ENCODE results near the gene MRPS6.

MRPS6 gene

DNA sequence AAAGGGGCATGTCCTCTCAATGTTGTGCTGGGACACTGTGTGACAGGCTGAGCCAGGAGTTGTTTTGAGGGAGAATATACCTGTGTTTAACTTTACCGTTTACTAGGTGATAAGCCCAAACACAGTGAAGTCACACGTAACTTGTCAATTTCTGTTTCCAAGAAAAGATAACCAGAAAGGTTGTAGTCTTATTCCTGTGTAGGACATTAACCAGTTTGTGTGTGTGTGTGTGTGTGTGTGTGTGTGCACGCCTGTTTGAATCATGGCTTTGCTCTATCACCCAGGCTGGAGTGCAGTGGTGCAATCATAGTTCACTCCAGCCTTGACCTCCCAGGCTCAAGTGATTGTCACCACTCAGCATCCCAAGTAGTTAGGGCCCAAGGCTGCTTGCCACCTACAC is 83.6 kb downstream of the MRPS6 start:
- no peak overlapping the region for H2AFZ ChIP-seq (ENCODE audit: low read length, unreplicated experiment)
- H3K79me2 ChIP-seq (ENCODE audit: control insufficient read depth, insufficient read depth, low read length, unreplicated experiment), result no peaks in the 10 kb centered on the region
- no peaks in the 10 kb centered on the region for H3K36me3 ChIP-seq (ENCODE audit: insufficient read depth, low read length)
- H3K4me3 ChIP-seq (ENCODE audit: low read depth, low read length), result no peak overlapping the region
- H3K4me1 ChIP-seq (ENCODE audit: control insufficient read depth, insufficient read depth, low read length, unreplicated experiment), result no peaks in the 10 kb centered on the region
- no peaks in the 10 kb centered on the region for H3K27me3 ChIP-seq (ENCODE audit: insufficient read depth, low read length)
- no peak overlapping the region for H3K27ac ChIP-seq (ENCODE audit: low read depth, low read length)

DNA sequence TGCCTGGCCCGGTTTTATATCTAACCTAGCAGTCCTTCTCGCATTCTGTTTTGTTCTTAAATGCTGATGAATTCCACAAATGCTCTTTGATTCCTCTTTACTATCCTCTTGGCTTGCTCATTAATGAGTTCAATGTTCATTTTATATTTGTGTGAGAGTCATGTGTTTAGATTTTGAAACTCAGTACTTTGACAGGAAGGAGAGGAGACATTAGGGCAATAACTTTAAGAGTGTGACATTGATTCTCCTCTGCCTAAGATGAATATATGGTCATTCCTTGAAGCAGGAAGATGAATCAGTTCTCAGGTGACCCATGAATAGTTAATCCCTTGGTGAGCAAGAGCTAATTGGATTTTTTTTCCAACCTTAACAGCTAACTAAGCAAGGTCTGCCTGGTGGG is 84.1 kb downstream of the MRPS6 start:
- H3K27me3 ChIP-seq (ENCODE audit: insufficient read depth, low read length), result no peaks in the 10 kb centered on the region
- H3K79me2 ChIP-seq (ENCODE audit: control insufficient read depth, insufficient read depth, low read length, unreplicated experiment), result no peaks in the 10 kb centered on the region
- no peaks in the 10 kb centered on the region for H3K4me1 ChIP-seq (ENCODE audit: control insufficient read depth, insufficient read depth, low read length, unreplicated experiment)
- H3K36me3 ChIP-seq (ENCODE audit: insufficient read depth, low read length), result no peaks in the 10 kb centered on the region
- H3K4me3 ChIP-seq (ENCODE audit: low read depth, low read length), result no peak overlapping the region
- H2AFZ ChIP-seq (ENCODE audit: low read length, unreplicated experiment), result no peak overlapping the region
- no peak overlapping the region for H3K27ac ChIP-seq (ENCODE audit: low read depth, low read length)

- H3K4me1 ChIP-seq (ENCODE audit: control insufficient read depth, insufficient read depth, low read length, unreplicated experiment), result no peaks in the 10 kb centered on the region
- no peak overlapping the region for H3K27ac ChIP-seq (ENCODE audit: low read depth, low read length)
- H2AFZ ChIP-seq (ENCODE audit: low read length, unreplicated experiment), result no peak overlapping the region
- no peak overlapping the region for H3K4me3 ChIP-seq (ENCODE audit: low read depth, low read length)
- H3K79me2 ChIP-seq (ENCODE audit: control insufficient read depth, insufficient read depth, low read length, unreplicated experiment), result no peaks in the 10 kb centered on the region
- H3K27me3 ChIP-seq (ENCODE audit: insufficient read depth, low read length), result no peaks in the 10 kb centered on the region
- H3K36me3 ChIP-seq (ENCODE audit: insufficient read depth, low read length), result no peaks in the 10 kb centered on the region
These were observed 85.8 kb downstream of the MRPS6 start for GRCh38 chr21:34158866-34159835.

- Histone ChIP-seq H3K27ac (ENCODE audit: low read depth, low read length) (no peak overlapping the region), H3K4me1 (ENCODE audit: control insufficient read depth, insufficient read depth, low read length, unreplicated experiment) (no peaks in the 10 kb centered on the region), H3K36me3 (ENCODE audit: insufficient read depth, low read length) (no peaks in the 10 kb centered on the region), H3K79me2 (ENCODE audit: control insufficient read depth, insufficient read depth, low read length, unreplicated experiment) (no peaks in the 10 kb centered on the region), H2AFZ (ENCODE audit: low read length, unreplicated experiment) (no peak overlapping the region), H3K27me3 (ENCODE audit: insufficient read depth, low read length) (no peaks in the 10 kb centered on the region), H3K4me3 (ENCODE audit: low read depth, low read length) (no peak overlapping the region)
These were observed 93.1 kb downstream of the MRPS6 start for GRCh38 chr21:34166468-34166867.

DNA sequence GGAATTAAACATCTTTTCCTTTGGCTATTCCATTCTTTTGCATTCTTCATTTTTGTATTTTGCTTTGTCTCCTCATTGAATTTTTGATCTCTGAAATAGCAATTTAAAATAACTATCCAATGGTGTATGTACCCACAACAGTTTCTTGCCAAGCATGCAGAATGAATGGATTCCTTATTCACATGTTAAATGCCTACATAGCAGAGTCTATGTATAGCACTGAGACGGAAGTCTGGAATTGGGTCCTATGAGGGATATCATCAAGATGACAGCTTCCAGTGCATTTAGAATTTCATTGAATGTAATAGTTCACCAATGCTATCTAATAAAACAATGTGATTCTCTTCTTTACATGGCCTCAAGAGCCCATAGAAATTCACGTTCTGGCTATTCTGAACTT is 97.5 kb downstream of the MRPS6 start:
- Histone ChIP-seq H2AFZ (ENCODE audit: low read length, unreplicated experiment) (no peak overlapping the region), H3K79me2 (ENCODE audit: control insufficient read depth, insufficient read depth, low read length, unreplicated experiment) (no peaks in the 10 kb centered on the region), H3K27ac (ENCODE audit: low read depth, low read length) (no peak overlapping the region), H3K36me3 (ENCODE audit: insufficient read depth, low read length) (no peaks in the 10 kb centered on the region), H3K27me3 (ENCODE audit: insufficient read depth, low read length) (no peaks in the 10 kb centered on the region), H3K4me1 (ENCODE audit: control insufficient read depth, insufficient read depth, low read length, unreplicated experiment) (no peaks in the 10 kb centered on the region), H3K4me3 (ENCODE audit: low read depth, low read length) (no peak overlapping the region)

GRCh38 chr21:34174470-34174869 is 101.1 kb downstream of the MRPS6 start:
- Histone ChIP-seq H3K36me3 (ENCODE audit: insufficient read depth, low read length) (no peaks in the 10 kb centered on the region), H3K4me3 (ENCODE audit: low read depth, low read length) (no peak overlapping the region), H2AFZ (ENCODE audit: low read length, unreplicated experiment) (no peak overlapping the region), H3K79me2 (ENCODE audit: control insufficient read depth, insufficient read depth, low read length, unreplicated experiment) (no peaks in the 10 kb centered on the region), H3K27ac (ENCODE audit: low read depth, low read length) (no peak overlapping the region), H3K27me3 (ENCODE audit: insufficient read depth, low read length) (peaks cover 5% of the 10 kb centered on the region; the same call in 1 of the 2 replicates), H3K4me1 (ENCODE audit: control insufficient read depth, insufficient read depth, low read length, unreplicated experiment) (no peaks in the 10 kb centered on the region)

DNA sequence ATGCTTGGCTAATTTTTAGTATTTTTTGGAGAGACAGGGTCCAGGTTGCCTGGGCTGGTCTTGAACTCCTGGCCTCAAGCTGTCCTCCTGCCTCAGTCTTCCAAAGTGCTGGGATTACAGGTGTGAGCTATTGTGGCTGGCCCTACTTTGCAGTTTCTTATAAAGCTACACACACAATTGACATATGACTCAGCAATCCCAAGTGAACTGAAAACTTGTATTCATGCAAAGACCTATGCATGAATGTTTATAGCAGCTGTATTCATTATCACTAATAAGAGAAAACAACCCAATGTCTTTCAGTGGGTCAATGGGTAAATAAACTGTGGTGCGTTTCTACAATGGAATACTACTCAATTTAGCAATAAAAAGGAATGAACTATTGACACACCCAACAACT is 103.1 kb downstream of the MRPS6 start:
- H3K27me3 ChIP-seq (ENCODE audit: insufficient read depth, low read length), result peaks cover 16% of the 10 kb centered on the region
- H3K4me1 ChIP-seq (ENCODE audit: control insufficient read depth, insufficient read depth, low read length, unreplicated experiment), result no peaks in the 10 kb centered on the region
- H3K4me3 ChIP-seq (ENCODE audit: low read depth, low read length), result no peak overlapping the region
- no peaks in the 10 kb centered on the region for H3K79me2 ChIP-seq (ENCODE audit: control insufficient read depth, insufficient read depth, low read length, unreplicated experiment)
- no peak overlapping the region for H3K27ac ChIP-seq (ENCODE audit: low read depth, low read length)
- no peaks in the 10 kb centered on the region for H3K36me3 ChIP-seq (ENCODE audit: insufficient read depth, low read length)
- no peak overlapping the region for H2AFZ ChIP-seq (ENCODE audit: low read length, unreplicated experiment)

GRCh38 chr21:34177919-34178567 is 104.7 kb downstream of the MRPS6 start:
- H3K79me2 ChIP-seq (ENCODE audit: control insufficient read depth, insufficient read depth, low read length, unreplicated experiment), result no peaks in the 10 kb centered on the region
- H3K27ac ChIP-seq (ENCODE audit: low read depth, low read length), result no peak overlapping the region
- H3K27me3 ChIP-seq (ENCODE audit: insufficient read depth, low read length), result peaks cover 16% of the 10 kb centered on the region
- no peaks in the 10 kb centered on the region for H3K36me3 ChIP-seq (ENCODE audit: insufficient read depth, low read length)
- no peaks in the 10 kb centered on the region for H3K4me1 ChIP-seq (ENCODE audit: control insufficient read depth, insufficient read depth, low read length, unreplicated experiment)
- no peak overlapping the region for H2AFZ ChIP-seq (ENCODE audit: low read length, unreplicated experiment)
- no peak overlapping the region for H3K4me3 ChIP-seq (ENCODE audit: low read depth, low read length)

- Histone ChIP-seq H3K36me3 (ENCODE audit: insufficient read depth, low read length) (no peaks in the 10 kb centered on the region), H3K27ac (ENCODE audit: low read depth, low read length) (no peak overlapping the region), H3K27me3 (ENCODE audit: insufficient read depth, low read length) (peaks cover 16% of the 10 kb centered on the region), H3K4me1 (ENCODE audit: control insufficient read depth, insufficient read depth, low read length, unreplicated experiment) (no peaks in the 10 kb centered on the region), H3K79me2 (ENCODE audit: control insufficient read depth, insufficient read depth, low read length, unreplicated experiment) (no peaks in the 10 kb centered on the region), H3K4me3 (ENCODE audit: low read depth, low read length) (no peak overlapping the region), H2AFZ (ENCODE audit: low read length, unreplicated experiment) (no peak overlapping the region)
These were observed 106.0 kb downstream of the MRPS6 start for GRCh38 chr21:34179204-34179935.

DNA sequence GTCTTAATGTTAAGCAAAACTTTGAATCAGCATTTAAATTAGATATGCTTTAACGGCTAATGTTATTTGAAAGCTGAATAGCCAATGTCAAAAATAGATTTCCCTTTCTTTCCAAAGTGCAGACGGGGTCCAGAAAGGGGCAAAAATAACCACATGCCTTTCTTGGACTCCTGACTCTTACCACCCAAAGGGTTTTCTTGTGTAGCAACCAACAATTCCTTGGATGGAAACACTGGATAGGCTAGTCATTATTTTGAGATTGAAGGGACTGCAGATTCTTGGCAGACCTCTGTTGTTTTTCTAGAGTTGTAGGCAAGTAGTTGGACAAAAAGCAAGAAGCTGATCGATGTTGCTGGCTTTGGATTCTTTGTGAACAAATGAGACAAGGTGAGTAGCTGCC is 107.0 kb downstream of the MRPS6 start:
- no peaks in the 10 kb centered on the region for H3K4me1 ChIP-seq (ENCODE audit: control insufficient read depth, insufficient read depth, low read length, unreplicated experiment)
- H3K27me3 ChIP-seq (ENCODE audit: insufficient read depth, low read length), result peaks cover 16% of the 10 kb centered on the region
- no peaks in the 10 kb centered on the region for H3K36me3 ChIP-seq (ENCODE audit: insufficient read depth, low read length)
- H3K79me2 ChIP-seq (ENCODE audit: control insufficient read depth, insufficient read depth, low read length, unreplicated experiment), result no peaks in the 10 kb centered on the region
- no peak overlapping the region for H3K4me3 ChIP-seq (ENCODE audit: low read depth, low read length)
- H3K27ac ChIP-seq (ENCODE audit: low read depth, low read length), result no peak overlapping the region
- no peak overlapping the region for H2AFZ ChIP-seq (ENCODE audit: low read length, unreplicated experiment)

Measured in ACC112 (cell line).